ENCODE measurements around the gene COX7A2L.
"Not testable (repeated sequence)": the region's sequence is repeated elsewhere in the genome, so short reads cannot be mapped to it uniquely, and the experiment has no call there.

COX7A2L gene

GRCh38 chr2:42386682-42387081 is 25.7 kb upstream of the COX7A2L start:
- no peak overlapping the region for H3K27ac ChIP-seq
- peak; percentile 24; the same call in 1 of the 2 replicates for TF ChIP-seq CTCF (IDR thresholded peaks at IDR 0.05)
- no peak for TF ChIP-seq ZFX (IDR thresholded peaks at IDR 0.05; ENCODE audit: borderline replicate concordance)

GRCh38 chr2:42385225-42385624 is 24.2 kb upstream of the COX7A2L start:
- H3K27ac ChIP-seq: no peak overlapping the region
- TF ChIP-seq ZFX (IDR thresholded peaks at IDR 0.05; ENCODE audit: borderline replicate concordance): no peak
- peak; percentile 18; the same call in 1 of the 2 replicates for TF ChIP-seq CTCF (IDR thresholded peaks at IDR 0.05)

- H3K27ac ChIP-seq: no peak overlapping the region
- TF ChIP-seq CTCF (IDR thresholded peaks at IDR 0.05) (no peak), ZFX (IDR thresholded peaks at IDR 0.05; ENCODE audit: borderline replicate concordance) (no peak)
Measured at GRCh38 chr2:42383855-42384530, 23.0 kb upstream of the COX7A2L start.

GRCh38 chr2:42382144-42382543 is 21.1 kb upstream of the COX7A2L start:
- no peak for TF ChIP-seq ZFX (IDR thresholded peaks at IDR 0.05; ENCODE audit: borderline replicate concordance)

GRCh38 chr2:42380026-42380425 is 19.0 kb upstream of the COX7A2L start:
- H3K27ac ChIP-seq: not testable (repeated sequence)

More at GRCh38 chr2:42382144-42382543, 21.1 kb upstream of the COX7A2L start:
- H3K27ac ChIP-seq: no peak overlapping the region

- TF ChIP-seq CTCF (IDR thresholded peaks at IDR 0.05) (no peak), ZFX (IDR thresholded peaks at IDR 0.05; ENCODE audit: borderline replicate concordance) (no peak)
Measured at GRCh38 chr2:42378415-42378814, 17.4 kb upstream of the COX7A2L start.

GRCh38 chr2:42376758-42377157 is 15.7 kb upstream of the COX7A2L start:
- H3K27ac ChIP-seq: no peak overlapping the region
- TF ChIP-seq CTCF (IDR thresholded peaks at IDR 0.05) (no peak), ZFX (IDR thresholded peaks at IDR 0.05; ENCODE audit: borderline replicate concordance) (no peak)

More at GRCh38 chr2:42378415-42378814, 17.4 kb upstream of the COX7A2L start:
- H3K27ac ChIP-seq: no peak overlapping the region

GRCh38 chr2:42372474-42373200 is 11.6 kb upstream of the COX7A2L start:
- TF ChIP-seq ZFX (IDR thresholded peaks at IDR 0.05; ENCODE audit: borderline replicate concordance) (no peak), CTCF (IDR thresholded peaks at IDR 0.05) (no peak)
- no peak overlapping the region for H3K27ac ChIP-seq
